NCI-H1048 (cell line): ENCODE measurements around the gene IGFL1.
A peak's percentile ranks its signal among the peaks of the same experiment; 100 is the strongest.
"Not testable (repeated sequence)": the region's sequence is repeated elsewhere in the genome, so short reads cannot be mapped to it uniquely, and the experiment has no call there.

Source experiments
- DNase-seq: peaks from one replicate; lab custom pipeline; 2025; lab: John Stamatoyannopoulos, UW

Gene IGFL1

GRCh38 chr19:46225558-46226004 lies 4.0 kb upstream of the IGFL1 start:
- DNase-seq, result no peak

- DNase-seq, result no peak
Measured at GRCh38 chr19:46226438-46226973, 3.0 kb upstream of the IGFL1 start.

GRCh38 chr19:46232029-46232428 lies 2.5 kb downstream of the IGFL1 start:
- DNase-seq, result no peak

- DNase-seq, result no peak
Measured at GRCh38 chr19:46232468-46232867, 2.9 kb downstream of the IGFL1 start.

- DNase-seq, result no peak
Measured at GRCh38 chr19:46232938-46233621, 3.5 kb downstream of the IGFL1 start.

- DNase-seq, result not testable (repeated sequence)
Measured at GRCh38 chr19:46233871-46234270, 4.3 kb downstream of the IGFL1 start.

- DNase-seq, result not testable (repeated sequence)
Measured at GRCh38 chr19:46238141-46238540, 8.6 kb downstream of the IGFL1 start.

GRCh38 chr19:46239193-46240024 lies 9.9 kb downstream of the IGFL1 start:
- no peak for DNase-seq

- DNase-seq, result no peak
Measured at GRCh38 chr19:46240693-46241092, 11.2 kb downstream of the IGFL1 start.

GRCh38 chr19:46241626-46242025 lies 12.1 kb downstream of the IGFL1 start:
- no peak for DNase-seq

GRCh38 chr19:46243081-46243654 lies 13.6 kb downstream of the IGFL1 start:
- not testable (repeated sequence) for DNase-seq

GRCh38 chr19:46250076-46250735 lies 20.7 kb downstream of the IGFL1 start:
- no peak for DNase-seq

GRCh38 chr19:46251416-46251815 lies 21.9 kb downstream of the IGFL1 start:
- no peak for DNase-seq

GRCh38 chr19:46254776-46255175 lies 25.2 kb downstream of the IGFL1 start:
- no peak for DNase-seq

- no peak for DNase-seq
Measured at GRCh38 chr19:46256855-46257254, 27.3 kb downstream of the IGFL1 start.

- DNase-seq, result not testable (repeated sequence)
Measured at GRCh38 chr19:46261501-46261900, 32.0 kb downstream of the IGFL1 start.

GRCh38 chr19:46262684-46263296 lies 33.2 kb downstream of the IGFL1 start:
- DNase-seq, result not testable (repeated sequence)

GRCh38 chr19:46264801-46265200 lies 35.3 kb downstream of the IGFL1 start:
- not testable (repeated sequence) for DNase-seq

GRCh38 chr19:46265217-46265828 lies 35.8 kb downstream of the IGFL1 start:
- DNase-seq, result peak; percentile 20

- DNase-seq, result no peak
Measured at GRCh38 chr19:46269101-46269500, 39.6 kb downstream of the IGFL1 start.
